SHP77 treated with DMSO at 0.1 percent for 48 hours (cell line): ENCODE results near the gene LTBR.
A peak's percentile ranks its signal among the peaks of the same experiment; 100 is the strongest.

ENCODE experiments used
- DNase-seq: peaks from one replicate; lab custom pipeline; 2025; lab: John Stamatoyannopoulos, UW

LTBR gene

GRCh38 chr12:6346942-6347341, 37.0 kb upstream of the LTBR start:
- DNase-seq, result no peak

- DNase-seq, result no peak
Measured at GRCh38 chr12:6347367-6348338, 36.3 kb upstream of the LTBR start.

DNA sequence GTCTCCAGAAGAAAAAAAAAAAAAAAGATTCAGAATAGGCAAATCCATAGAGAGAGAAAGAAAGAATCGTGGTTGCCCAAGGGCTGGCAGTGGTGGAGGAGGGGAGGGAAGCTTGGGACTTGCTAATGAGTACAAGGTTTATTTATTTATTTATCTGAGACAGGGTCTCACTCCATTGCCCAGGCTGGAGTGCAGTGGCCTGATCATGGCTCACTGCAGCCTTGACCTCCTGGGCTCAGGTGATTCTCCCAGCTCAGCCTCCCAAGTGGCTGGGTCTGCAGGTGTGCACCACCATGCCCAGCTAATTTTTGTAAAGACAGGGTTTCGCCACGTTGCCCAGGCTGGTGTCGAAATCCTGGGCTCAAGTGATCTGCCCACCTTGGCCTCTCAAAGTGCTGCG, 32.3 kb upstream of the LTBR start:
- no peak for DNase-seq

GRCh38 chr12:6352193-6353173, 31.5 kb upstream of the LTBR start:
- no peak for DNase-seq

- no peak for DNase-seq
Measured at GRCh38 chr12:6354495-6355393, 29.2 kb upstream of the LTBR start.

GRCh38 chr12:6355491-6356373, 28.2 kb upstream of the LTBR start:
- no peak for DNase-seq

DNA sequence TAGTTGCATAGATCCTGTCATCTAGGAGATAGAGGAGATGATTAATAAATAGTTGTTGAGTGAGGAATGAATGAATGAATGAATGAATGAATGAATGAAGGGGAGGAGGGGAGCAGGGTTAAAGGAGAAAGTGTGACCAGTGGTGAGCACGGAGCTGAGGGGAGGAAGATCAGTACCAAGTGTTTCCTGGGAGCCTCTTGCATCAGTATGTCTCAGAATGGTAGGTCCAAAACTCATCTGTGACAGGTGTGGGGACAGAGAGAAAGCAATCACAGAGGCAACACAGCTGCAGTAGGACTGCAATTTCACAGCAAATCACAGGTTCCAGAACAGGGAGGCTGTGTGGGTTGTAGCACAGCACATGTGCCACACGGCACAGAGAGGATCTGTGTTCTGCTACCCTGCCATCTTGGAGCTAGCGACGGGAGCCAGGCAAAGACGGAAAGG, 27.6 kb upstream of the LTBR start:
- no peak for DNase-seq

- no peak for DNase-seq
Measured at GRCh38 chr12:6358881-6359280, 25.1 kb upstream of the LTBR start.

GRCh38 chr12:6360080-6360571, 23.8 kb upstream of the LTBR start:
- no peak for DNase-seq

DNA sequence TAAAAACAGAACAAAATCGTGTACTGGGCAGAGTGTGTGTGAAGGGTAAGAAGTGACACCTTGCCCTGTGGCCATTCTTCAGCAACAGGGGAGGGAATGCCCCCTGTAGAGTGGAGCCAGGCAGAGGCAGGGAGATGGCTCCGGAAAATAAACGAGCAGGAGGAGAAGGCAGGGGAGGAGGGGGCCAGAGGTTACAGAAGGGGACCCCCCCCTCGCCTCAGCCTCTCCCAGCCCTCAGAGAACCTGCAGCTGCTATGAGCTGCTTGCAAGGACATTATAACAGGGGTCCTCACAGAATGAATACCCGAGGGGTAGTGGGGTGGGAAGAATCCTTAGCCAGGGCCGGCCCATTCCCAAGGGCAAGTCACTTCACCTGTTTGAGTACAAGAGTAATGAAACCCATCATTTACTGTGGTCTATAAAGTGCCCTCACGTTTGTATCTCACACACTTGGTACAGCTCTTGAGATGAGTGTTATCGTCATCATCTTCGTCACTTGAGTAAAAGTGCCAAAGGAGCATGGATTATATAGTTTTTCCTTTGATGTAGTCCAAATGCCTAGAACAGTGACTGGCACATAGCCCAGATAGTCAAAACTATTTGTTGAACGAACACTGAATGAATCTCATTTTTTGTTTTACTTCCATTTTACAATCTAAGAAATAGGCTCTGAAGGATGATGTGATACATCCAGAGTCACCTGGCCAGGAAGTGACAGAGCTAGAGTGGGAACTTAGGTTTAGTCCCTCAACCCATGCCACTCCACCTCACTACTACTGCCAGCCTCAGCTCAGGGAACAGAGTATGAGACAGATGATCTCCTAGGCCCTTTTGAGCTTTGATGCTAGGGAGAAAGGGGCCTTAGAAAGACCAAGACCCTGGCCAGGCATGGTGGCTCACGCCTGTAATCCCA, 23.1 kb upstream of the LTBR start:
- DNase-seq, result no peak

GRCh38 chr12:6361834-6362233, 22.1 kb upstream of the LTBR start:
- no peak for DNase-seq

DNA sequence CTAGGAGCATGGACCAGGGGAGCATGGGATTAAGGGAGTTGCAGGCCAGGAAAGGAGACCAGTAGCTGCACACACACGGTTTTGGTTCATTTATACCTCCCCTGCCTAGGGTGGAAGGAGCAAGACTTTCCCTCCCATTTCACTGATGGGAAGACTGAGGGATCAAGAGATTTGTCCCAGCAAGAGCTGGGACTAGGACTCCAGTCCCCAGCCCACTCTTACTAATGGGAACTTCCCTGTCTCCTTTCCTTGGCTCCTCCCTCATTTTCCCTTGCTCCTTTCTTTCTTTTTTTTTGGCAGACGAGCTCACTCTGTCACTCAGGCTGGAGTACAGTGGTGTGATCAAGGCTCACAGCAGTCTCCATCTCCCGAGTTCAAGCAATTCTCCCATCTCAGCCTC, 21.6 kb upstream of the LTBR start:
- DNase-seq, result no peak

GRCh38 chr12:6363010-6363329, 21.0 kb upstream of the LTBR start:
- no peak for DNase-seq

DNA sequence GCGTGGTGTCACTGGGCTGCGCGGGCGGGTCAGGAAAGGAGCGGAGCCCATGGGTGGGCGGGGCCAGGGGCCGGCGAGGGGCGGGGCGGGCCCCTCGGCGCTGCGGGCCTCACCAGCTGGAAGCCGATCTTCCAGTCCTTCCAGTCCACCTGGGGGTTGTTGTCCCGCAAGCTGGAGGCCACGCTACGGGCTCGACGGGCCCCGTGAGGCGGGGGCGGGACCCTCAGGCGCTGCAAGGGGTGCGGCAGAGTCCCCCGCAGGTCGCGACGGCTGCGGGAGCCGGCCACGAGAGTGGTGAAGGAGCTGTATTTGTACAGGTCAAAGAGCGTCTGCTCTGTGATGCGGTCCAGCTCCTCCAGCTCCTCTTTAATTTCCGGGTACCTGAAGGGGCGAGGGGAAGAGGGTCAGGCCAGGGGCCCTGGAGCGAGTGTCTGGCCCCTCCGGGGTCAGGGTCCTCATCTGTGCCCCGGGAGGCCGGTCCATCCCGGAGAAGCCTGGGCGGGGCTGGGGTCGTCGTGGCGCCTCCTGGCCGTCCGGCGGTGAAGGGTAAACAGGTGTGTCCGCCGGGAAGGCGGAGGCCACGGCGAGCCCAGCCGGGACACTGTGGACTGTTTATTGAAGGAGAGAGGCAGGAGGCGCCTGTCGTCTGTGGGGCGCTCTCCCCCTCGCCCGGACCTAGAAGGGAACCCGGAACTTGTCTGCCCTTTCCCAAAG, 20.5 kb upstream of the LTBR start:
- peak; percentile 25 for DNase-seq

- no peak for DNase-seq
Measured at GRCh38 chr12:6364044-6364374, 20.0 kb upstream of the LTBR start.

GRCh38 chr12:6367065-6367968, 16.6 kb upstream of the LTBR start:
- peak; percentile 10 for DNase-seq

DNA sequence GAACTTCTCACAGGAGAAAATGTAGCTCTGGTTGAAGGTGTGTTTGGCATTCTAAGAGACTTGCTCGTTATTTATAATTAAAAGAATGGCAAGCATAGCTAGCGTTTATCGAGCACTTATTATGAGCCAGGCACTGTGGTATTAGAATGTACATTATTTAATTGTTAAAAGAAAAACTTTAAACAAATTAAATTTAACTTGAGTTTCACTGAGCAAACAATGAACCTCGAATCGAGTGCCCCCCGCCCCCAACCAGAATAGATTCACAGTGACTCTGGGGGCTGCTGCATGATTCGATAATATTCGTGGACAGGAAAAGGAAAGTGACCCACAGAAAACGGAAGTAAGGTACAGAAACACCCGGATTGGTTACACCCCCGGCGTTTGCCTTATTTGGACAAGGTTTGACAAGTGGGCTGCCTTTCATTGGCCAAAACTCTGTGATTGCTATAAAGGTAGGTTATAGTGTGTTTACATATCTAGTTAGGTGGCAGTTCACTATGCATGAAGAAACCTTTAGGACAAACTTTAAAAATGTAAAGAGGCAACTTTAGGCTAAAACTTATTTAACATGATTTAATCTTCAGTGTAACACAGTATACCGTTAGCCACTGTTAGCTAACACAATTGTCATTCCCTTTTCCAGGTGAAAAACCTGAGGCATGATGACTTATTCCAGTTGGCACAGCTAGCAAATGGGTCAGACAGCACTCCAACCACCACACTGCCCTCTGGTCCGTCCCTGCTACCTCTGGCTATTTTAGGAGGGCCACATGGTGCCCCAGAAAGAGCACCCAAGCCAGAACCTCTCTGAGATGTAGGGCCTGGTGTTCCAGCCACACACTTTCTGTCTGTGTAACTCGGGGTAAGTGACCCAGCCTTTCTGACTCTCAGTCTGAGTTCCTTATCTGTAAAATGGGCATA, 15.7 kb upstream of the LTBR start:
- no peak for DNase-seq
